ENCODE measurements around the gene TMEM179B. TPM values are rescaled to one million over a fixed set of nuclear protein-coding genes. Genes with fewer than 3 reads are reported as not detected.
A peak's percentile ranks its signal among the peaks of the same experiment; 100 is the strongest.

The TMEM179B gene
- total and polyA plus RNA-seq, 9 of the 15 experiments (the other 6 are each of a cell fraction or from before 2014, with no cell fraction given): 27.7 to 105 (median 37.0) TPM

DNA sequence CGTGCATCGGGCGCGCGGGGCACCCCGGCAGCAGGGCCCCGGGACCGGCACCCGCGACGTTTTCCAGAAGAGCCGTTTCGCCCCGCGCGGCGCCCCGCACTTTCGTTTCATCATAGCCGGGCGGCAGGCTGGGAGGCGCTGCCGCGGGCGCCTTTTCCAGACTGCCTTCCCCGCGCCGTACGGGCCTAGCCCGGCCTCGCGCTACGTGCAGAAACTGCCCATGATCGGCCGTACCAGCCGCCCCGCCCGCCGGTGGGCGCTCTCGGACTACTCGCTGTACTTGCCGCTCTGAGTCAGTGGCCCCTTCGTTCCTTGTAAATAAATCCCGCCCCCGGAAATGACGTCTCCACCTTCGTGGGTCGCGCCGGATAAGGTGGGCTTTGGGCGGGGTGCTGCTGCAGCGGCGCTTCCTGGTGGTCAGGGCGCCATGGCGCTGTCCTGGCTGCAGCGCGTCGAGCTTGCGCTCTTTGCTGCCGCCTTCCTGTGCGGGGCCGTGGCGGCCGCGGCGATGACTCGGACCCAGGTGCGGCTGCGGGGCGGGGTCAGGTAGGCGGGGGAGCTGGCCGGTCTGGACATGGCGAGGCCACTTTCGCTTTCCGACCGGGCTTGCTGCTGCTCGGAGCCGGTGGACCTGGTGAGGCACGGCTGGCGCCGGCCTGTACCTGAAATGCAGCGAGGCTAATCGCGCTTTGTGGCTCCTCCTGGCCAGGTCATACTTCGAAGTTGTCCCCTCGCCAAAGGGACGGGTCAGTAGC, at the start of gene TMEM179B (continued):
- TF ChIP-seq, protein P1, sequence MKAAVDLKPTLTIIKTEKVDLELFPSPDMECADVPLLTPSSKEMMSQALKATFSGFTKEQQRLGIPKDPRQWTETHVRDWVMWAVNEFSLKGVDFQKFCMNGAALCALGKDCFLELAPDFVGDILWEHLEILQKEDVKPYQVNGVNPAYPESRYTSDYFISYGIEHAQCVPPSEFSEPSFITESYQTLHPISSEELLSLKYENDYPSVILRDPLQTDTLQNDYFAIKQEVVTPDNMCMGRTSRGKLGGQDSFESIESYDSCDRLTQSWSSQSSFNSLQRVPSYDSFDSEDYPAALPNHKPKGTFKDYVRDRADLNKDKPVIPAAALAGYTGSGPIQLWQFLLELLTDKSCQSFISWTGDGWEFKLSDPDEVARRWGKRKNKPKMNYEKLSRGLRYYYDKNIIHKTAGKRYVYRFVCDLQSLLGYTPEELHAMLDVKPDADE (conservative IDR thresholded peaks at IDR 0.05; ENCODE audit: control insufficient read depth, low read depth, low read length): peak; percentile 76; the same call in 1 of the 2 replicates
- TF ChIP-seq, protein P2, sequence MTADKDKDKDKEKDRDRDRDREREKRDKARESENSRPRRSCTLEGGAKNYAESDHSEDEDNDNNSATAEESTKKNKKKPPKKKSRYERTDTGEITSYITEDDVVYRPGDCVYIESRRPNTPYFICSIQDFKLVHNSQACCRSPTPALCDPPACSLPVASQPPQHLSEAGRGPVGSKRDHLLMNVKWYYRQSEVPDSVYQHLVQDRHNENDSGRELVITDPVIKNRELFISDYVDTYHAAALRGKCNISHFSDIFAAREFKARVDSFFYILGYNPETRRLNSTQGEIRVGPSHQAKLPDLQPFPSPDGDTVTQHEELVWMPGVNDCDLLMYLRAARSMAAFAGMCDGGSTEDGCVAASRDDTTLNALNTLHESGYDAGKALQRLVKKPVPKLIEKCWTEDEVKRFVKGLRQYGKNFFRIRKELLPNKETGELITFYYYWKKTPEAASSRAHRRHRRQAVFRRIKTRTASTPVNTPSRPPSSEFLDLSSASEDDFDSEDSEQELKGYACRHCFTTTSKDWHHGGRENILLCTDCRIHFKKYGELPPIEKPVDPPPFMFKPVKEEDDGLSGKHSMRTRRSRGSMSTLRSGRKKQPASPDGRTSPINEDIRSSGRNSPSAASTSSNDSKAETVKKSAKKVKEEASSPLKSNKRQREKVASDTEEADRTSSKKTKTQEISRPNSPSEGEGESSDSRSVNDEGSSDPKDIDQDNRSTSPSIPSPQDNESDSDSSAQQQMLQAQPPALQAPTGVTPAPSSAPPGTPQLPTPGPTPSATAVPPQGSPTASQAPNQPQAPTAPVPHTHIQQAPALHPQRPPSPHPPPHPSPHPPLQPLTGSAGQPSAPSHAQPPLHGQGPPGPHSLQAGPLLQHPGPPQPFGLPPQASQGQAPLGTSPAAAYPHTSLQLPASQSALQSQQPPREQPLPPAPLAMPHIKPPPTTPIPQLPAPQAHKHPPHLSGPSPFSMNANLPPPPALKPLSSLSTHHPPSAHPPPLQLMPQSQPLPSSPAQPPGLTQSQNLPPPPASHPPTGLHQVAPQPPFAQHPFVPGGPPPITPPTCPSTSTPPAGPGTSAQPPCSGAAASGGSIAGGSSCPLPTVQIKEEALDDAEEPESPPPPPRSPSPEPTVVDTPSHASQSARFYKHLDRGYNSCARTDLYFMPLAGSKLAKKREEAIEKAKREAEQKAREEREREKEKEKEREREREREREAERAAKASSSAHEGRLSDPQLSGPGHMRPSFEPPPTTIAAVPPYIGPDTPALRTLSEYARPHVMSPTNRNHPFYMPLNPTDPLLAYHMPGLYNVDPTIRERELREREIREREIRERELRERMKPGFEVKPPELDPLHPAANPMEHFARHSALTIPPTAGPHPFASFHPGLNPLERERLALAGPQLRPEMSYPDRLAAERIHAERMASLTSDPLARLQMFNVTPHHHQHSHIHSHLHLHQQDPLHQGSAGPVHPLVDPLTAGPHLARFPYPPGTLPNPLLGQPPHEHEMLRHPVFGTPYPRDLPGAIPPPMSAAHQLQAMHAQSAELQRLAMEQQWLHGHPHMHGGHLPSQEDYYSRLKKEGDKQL (CRISPR knock-in tag; IDR thresholded peaks at IDR 0.05; ENCODE audit: borderline replicate concordance): no peak
- peak in 1 of 2 experiments; percentile 9; a peak in 1 of 4 replicates for TF ChIP-seq TRIM24 (IDR thresholded peaks at IDR 0.05)
- no peak for TF ChIP-seq DDX20 (tag; IDR thresholded peaks at IDR 0.05; ENCODE audit: low read depth)
- TF ChIP-seq DIDO1 (tag; IDR thresholded peaks at IDR 0.05; ENCODE audit: low read depth): no peak
- no peak for TF ChIP-seq THRAP3 (IDR thresholded peaks at IDR 0.05; ENCODE audit: borderline replicate concordance)
- TF ChIP-seq BHLHE40 (IDR thresholded peaks at IDR 0.05; ENCODE audit: low read length): peak; percentile 4; the same call in 1 of the 2 replicates
- TF ChIP-seq, protein P3, sequence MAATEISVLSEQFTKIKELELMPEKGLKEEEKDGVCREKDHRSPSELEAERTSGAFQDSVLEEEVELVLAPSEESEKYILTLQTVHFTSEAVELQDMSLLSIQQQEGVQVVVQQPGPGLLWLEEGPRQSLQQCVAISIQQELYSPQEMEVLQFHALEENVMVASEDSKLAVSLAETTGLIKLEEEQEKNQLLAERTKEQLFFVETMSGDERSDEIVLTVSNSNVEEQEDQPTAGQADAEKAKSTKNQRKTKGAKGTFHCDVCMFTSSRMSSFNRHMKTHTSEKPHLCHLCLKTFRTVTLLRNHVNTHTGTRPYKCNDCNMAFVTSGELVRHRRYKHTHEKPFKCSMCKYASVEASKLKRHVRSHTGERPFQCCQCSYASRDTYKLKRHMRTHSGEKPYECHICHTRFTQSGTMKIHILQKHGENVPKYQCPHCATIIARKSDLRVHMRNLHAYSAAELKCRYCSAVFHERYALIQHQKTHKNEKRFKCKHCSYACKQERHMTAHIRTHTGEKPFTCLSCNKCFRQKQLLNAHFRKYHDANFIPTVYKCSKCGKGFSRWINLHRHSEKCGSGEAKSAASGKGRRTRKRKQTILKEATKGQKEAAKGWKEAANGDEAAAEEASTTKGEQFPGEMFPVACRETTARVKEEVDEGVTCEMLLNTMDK (IDR thresholded peaks at IDR 0.05; ENCODE audit: borderline replicate concordance, insufficient read depth, low read depth, low read length, poor library complexity, severe bottlenecking): peak; percentile 10
- TF ChIP-seq ZZZ3 (IDR thresholded peaks at IDR 0.05): no peak
- TF ChIP-seq, protein P4, sequence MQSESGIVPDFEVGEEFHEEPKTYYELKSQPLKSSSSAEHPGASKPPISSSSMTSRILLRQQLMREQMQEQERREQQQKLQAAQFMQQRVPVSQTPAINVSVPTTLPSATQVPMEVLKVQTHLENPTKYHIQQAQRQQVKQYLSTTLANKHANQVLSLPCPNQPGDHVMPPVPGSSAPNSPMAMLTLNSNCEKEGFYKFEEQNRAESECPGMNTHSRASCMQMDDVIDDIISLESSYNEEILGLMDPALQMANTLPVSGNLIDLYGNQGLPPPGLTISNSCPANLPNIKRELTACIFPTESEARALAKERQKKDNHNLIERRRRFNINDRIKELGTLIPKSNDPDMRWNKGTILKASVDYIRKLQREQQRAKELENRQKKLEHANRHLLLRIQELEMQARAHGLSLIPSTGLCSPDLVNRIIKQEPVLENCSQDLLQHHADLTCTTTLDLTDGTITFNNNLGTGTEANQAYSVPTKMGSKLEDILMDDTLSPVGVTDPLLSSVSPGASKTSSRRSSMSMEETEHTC (IDR thresholded peaks at IDR 0.05): no peak
- no peak for TF ChIP-seq ZNF239 (CRISPR knock-in tag; IDR thresholded peaks at IDR 0.05)
- no peak for TF ChIP-seq EWSR1 (IDR thresholded peaks at IDR 0.05; ENCODE audit: borderline replicate concordance, low read depth, partially characterized antibody)
- no peak for TF ChIP-seq SNIP1 (IDR thresholded peaks at IDR 0.05; ENCODE audit: low read depth)
- peak; percentile 61 for TF ChIP-seq ATF1 (CRISPR knock-in tag; IDR thresholded peaks at IDR 0.05)
- peak; percentile 97 for TF ChIP-seq ATF1 (tag; IDR thresholded peaks at IDR 0.05)
- 0 out of 2 replicates have a peak, but pooled peaks have one; percentile 31 for TF ChIP-seq ZNF583 (CRISPR knock-in tag; IDR thresholded peaks at IDR 0.05)
- peak; percentile 89; the same call in 1 of the 2 replicates for TF ChIP-seq PHF8 (IDR thresholded peaks at IDR 0.05; ENCODE audit: borderline replicate concordance, low read length)
- peak; percentile 99 for TF ChIP-seq POLR2AphosphoS2 (IDR thresholded peaks at IDR 0.05; ENCODE audit: low read length)
